Measurements from ENCODE around the gene FGF18.

The FGF18 gene

GRCh38 chr5:171499611-171500010 lies 80.2 kb downstream of the FGF18 start:
- no peaks in the 10 kb centered on the region for H3K36me3 ChIP-seq (ENCODE audit: control insufficient read depth, insufficient read depth, low read length)
- no peak overlapping the region for H3K4me3 ChIP-seq (ENCODE audit: low read depth, low read length)
- H3K4me1 ChIP-seq (ENCODE audit: control insufficient read depth, insufficient read depth, low read length), result peaks cover 6% of the 10 kb centered on the region
- no peaks in the 10 kb centered on the region for H3K9me3 ChIP-seq (ENCODE audit: control insufficient read depth, insufficient read depth, low read length)
- no peak overlapping the region for H3K9ac ChIP-seq (ENCODE audit: low read depth, low read length)
- H3K27me3 ChIP-seq (ENCODE audit: control insufficient read depth, insufficient read depth, low read length), result no peaks in the 10 kb centered on the region

DNA sequence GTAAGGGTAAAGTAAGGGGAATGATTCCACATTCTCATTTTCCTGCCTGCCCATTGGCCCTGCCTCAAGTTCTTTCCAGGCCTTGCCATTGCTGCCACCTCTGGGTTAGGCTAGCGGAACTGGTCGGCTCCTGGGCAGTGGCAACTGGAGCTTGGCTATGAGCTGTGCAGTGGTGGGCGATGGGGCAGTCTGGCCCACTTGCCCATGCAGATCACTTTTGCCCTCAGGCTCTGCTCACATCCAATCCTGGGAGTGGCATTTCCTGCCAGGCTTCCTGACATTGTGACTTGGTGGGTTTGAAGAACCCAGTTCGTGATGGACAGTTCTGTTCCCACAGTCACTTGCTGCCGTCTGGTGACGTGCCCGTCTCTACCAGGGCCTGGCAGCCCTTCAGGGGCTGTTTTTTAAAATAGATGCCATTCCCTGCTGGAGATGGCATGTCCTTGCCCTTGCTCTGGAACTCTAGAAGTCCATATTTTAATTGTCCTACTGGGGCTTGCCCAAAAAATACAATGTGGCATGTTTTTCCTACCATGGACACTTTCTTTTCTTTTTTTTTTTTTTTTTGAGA lies 86.1 kb downstream of the FGF18 start:
- no peaks in the 10 kb centered on the region for H3K27me3 ChIP-seq (ENCODE audit: control insufficient read depth, insufficient read depth, low read length)
- no peak overlapping the region for H3K4me3 ChIP-seq (ENCODE audit: low read depth, low read length)
- H3K9ac ChIP-seq (ENCODE audit: low read depth, low read length), result no peak overlapping the region
- no peaks in the 10 kb centered on the region for H3K4me1 ChIP-seq (ENCODE audit: control insufficient read depth, insufficient read depth, low read length)
- H3K36me3 ChIP-seq (ENCODE audit: control insufficient read depth, insufficient read depth, low read length), result no peaks in the 10 kb centered on the region
- H3K9me3 ChIP-seq (ENCODE audit: control insufficient read depth, insufficient read depth, low read length), result no peaks in the 10 kb centered on the region

DNA sequence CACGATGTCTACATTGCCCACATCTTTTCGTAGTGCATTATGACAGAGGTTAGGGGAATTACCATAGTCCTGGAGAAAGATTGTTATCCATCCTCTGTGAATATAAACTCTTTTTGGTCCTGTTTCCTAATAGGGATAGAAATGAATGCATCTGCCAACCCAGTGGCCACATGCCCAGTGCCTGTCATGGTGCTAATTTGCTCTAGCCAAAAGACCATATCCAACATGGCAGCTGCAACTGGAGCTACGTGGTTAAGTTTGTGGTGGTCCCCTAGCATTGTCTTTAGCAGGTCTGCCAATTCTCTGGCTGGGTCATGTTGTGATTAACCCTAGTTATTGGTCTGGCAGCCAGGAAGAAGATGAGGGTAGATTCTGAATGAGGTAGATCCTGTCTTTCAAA lies 87.5 kb downstream of the FGF18 start:
- Histone ChIP-seq H3K36me3 (ENCODE audit: control insufficient read depth, insufficient read depth, low read length) (no peaks in the 10 kb centered on the region), H3K4me3 (ENCODE audit: low read depth, low read length) (no peak overlapping the region), H3K27me3 (ENCODE audit: control insufficient read depth, insufficient read depth, low read length) (no peaks in the 10 kb centered on the region), H3K4me1 (ENCODE audit: control insufficient read depth, insufficient read depth, low read length) (no peaks in the 10 kb centered on the region), H3K9me3 (ENCODE audit: control insufficient read depth, insufficient read depth, low read length) (no peaks in the 10 kb centered on the region), H3K9ac (ENCODE audit: low read depth, low read length) (no peak overlapping the region)

Data from iPS-15b (cell line).